Activated CD4-positive, alpha-beta T cell treated with anti-CD3 and anti-CD28 coated beads, Interleukin-2, amount 50 U/mL, for 24 hours (primary cell): ENCODE measurements around the gene DNAJB7.
"Not testable (repeated sequence)": the region's sequence is repeated elsewhere in the genome, so short reads cannot be mapped to it uniquely, and the experiment has no call there.

Experiments used
- DNase-seq, 2 donors: peaks; one replicate each; pipeline ENCODE4 v3.0.0-alpha.2; 2020; ENCODE audit warnings: low read depth in 1 of 2, low spot score in 1 of 2

Gene DNAJB7

DNA sequence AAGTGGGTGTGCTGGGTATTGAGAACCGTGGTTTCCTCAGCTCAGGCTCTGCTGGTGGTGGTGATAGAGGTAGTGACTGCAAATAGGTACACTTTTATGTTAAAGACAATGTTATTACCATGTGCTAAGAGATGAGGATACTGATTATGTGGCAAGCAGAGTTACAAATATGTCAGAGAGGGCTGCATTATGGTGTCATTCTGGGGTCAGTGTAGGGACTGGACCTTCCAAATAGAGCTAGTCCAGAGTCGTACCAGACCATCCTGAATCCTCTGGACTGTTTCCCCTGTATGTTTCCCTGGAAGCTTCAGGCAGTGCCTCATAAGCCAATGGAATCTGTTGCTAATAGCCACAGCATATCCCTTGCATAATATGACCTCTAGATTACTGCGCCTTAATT, at the start of gene DNAJB7:
TSS of gene DNAJB7 (minus strand) at position 101 of the 400 bp plus-strand sequence. CDS start 119 bp downstream, outside the sequence.
- no peak for DNase-seq

DNA sequence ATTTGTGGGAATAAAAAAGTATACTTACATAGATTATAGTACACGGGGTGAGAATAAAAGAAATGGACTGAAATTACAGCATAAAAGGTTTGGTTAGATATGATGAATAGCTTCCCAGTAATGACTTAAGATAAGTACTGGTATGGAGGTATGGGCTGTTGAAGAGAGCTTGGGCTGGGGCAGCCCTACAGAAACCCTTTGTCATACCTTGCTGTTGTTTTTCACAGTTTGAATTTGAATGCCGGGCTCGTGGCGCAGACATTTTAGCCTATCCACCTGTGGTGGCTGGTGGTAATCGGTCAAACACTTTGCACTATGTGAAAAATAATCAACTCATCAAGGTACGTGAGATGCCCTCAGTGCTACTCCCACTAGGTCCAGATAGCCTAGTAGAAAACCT, 47.0 kb upstream of the DNAJB7 start:
- no peak for DNase-seq

- no peak for DNase-seq
Observed at GRCh38 chr22:40904101-40904500, 42.2 kb upstream of the DNAJB7 start.

- peak in 1 of 2 donors; percentile 28 for DNase-seq
Observed at GRCh38 chr22:40898850-40899357, 37.0 kb upstream of the DNAJB7 start.

DNA sequence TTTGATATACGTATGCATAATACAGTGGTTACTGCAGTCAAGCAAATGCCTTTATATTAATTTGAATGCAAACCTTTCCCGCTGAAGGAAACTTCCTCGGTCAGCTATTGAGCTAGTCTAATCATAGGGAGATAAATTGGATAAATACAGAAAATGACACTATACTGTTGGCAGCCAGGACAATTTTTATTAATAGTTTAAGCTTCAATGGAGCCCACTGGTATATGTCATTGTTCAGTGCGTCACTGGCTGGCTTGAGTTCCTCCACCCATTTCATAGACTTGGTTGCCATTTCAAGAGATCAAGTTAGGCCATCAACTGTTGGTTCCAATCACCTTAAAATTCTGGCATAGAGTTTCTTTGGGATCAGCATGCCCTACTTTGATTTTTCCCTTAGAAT, 32.5 kb upstream of the DNAJB7 start:
- no peak for DNase-seq

GRCh38 chr22:40890881-40891280, 29.0 kb upstream of the DNAJB7 start:
- no peak for DNase-seq

DNA sequence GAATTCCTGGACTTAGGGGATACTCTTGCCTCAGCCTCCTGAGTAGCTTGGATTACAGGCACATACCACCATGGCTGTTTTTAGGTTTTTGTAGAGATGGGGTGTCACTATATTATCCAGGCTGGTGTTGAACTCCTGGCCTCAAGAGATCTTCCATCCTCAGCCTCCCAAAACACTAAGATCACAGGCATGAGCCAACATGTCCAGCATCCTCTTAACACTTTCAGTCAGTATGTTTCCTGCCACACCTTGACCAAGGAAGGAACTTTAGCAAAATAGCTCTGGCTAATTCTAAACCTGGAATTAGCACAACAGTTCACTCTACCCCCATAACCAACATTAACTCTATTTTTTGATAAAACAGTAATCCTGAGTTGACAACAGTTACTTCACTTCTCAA, 27.2 kb upstream of the DNAJB7 start:
- DNase-seq: no peak

GRCh38 chr22:40878922-40879321, 17.0 kb upstream of the DNAJB7 start:
- DNase-seq: no peak

DNA sequence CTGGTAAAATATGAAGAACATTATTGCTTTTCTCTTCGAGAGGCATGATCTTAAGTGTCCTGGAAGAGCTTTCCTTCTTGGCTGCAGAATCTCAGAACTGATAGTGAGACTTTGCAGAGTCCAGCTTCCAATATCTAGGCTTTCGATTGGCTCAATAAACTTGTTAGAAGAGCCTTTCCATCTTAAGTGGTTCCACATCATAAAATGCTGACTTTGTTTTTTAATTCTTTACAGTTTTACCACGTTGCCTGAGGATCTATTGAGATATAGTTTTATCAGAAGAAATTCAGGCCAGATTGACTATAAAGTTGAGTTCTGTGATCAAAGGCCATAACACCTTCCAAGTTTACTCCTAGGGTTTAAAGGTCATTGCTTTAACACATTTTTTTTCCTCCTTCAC, 15.6 kb upstream of the DNAJB7 start:
- DNase-seq: no peak

- no peak for DNase-seq
Observed at GRCh38 chr22:40876907-40877306, 15.0 kb upstream of the DNAJB7 start.

DNA sequence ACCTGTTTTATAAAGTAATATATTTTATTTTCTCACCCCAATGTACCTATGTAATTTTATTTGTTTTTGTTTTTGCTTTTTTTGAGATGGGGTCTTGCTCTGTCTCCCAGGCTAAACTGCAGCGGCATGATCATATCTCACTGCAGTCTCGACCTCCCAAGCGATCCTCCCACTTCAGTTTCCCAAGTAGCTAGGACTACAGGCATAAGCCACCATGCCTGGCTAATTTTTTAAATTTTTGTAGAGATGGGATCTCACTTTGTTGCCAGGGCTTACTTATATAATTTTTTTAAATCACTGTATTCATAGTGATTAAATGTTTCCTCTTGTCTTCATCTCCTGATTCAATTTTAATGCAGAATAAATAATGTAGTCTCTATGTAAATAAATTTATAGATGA, 13.2 kb upstream of the DNAJB7 start:
- no peak for DNase-seq

DNA sequence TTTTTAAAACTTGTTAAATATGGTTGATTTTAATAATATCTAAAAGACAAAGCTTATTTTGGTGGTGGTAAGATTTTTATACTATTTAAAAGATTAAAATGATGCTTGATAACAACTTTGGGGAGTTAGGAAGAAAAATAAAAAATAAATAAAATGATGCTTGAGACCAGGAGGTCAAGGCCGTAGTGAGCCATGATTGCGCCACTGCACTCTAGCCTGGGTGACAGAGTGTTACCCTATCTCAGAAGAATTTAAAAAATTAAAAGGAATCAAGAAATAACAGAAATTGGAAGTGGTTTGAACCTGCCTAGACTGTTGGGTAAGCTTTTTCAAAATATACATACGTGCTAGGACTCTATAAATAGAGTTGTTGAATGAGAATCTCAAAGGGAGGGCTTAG, 12.1 kb upstream of the DNAJB7 start:
- no peak for DNase-seq

GRCh38 chr22:40868379-40868778, 6.5 kb upstream of the DNAJB7 start:
- not testable (repeated sequence) for DNase-seq

GRCh38 chr22:40867109-40867508, 5.2 kb upstream of the DNAJB7 start:
- DNase-seq: no peak

DNA sequence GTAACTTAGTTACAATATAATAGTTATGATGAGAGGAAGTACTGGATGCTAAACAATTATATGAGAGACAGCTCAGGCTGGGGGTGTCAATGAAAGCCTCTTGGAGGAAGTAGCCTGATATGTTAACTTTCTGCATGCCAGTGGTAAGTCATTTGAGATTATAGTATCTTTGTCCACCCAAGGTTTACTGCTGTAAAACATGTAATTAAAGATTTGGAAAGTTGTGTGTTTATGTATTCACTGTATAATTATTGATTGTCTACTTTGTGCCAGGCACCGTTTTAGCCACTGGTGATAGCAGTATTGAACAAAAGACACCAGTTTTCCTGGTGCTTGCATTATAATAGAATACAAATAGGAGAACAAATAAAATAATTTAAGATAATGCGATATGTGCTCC, 624 bp upstream of the DNAJB7 start:
- no peak for DNase-seq

DNA sequence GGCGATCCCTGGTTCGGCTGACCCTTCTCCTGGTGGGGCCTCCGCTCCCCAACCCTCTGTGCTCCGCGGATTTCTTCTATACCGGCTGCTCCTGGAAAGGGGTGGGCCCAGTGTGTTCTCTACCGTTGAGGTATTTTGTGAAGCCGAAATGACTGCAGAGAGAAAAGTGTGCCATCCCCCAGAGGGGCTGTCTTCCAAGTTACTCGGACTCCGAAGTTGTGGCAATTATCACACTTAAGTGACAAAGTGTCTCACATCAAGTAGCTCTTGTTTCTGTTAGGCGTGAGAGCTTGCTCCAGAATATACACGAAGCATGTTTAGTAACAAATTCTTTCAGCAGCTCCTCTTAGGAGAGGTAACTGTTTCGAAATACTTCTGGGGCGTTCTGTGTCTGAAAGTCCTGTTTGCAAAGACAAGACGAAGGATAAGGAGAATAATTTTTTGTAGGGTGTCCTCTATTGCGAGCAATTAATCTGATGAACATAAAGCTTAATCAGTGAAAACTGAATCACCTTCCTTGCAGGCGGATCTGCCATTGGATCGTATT, 4.5 kb downstream of the DNAJB7 start:
- no peak for DNase-seq

DNA sequence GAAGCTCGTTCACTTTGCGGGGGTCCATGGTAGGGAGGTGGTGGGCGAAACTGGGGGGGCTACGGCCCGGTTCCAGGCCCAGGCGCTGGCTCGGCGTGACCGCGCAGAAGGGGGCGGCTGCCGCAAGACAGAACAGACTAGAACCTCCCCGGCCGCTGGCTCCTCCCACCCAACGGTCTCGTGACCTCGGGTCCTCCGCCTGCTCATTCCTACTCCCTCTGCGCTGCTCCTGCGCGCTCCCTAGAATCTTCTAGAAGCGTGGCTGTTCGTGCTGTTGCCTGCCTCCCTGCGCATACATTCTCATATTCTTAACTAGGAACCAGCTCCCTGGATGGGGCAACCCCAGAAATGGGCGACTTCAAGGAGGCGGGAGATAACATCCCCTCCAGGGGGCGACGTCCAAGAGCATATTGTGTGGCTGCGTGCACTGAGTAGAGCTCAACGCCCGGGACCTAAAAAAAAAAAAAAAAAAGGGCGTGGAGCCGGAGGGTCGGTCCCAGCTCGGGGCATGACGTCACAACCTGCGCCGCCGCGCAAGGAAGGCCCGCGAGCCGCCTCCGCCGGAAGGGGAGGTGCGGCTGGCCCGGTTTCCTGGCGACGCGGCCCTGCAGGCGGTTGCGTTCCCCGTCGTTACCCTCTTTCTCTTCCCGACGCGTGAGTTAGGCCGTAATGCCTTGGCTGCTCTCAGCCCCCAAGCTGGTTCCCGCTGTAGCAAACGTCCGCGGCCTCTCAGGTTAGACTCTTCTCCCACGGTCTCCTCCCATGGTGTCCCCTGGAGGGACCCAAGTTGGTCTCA, 5.2 kb downstream of the DNAJB7 start, which contains the start of the genes ST13 and XPNPEP3:
TSS of gene ST13 (minus strand) at position 127 of the 796 bp plus-strand sequence. CDS start at position 28, 99 bp downstream.
TSS of gene XPNPEP3 (plus strand) at position 636 of the 796 bp plus-strand sequence. CDS start at position 670, 34 bp downstream.
- peak; percentile 95 to 97 for DNase-seq

DNA sequence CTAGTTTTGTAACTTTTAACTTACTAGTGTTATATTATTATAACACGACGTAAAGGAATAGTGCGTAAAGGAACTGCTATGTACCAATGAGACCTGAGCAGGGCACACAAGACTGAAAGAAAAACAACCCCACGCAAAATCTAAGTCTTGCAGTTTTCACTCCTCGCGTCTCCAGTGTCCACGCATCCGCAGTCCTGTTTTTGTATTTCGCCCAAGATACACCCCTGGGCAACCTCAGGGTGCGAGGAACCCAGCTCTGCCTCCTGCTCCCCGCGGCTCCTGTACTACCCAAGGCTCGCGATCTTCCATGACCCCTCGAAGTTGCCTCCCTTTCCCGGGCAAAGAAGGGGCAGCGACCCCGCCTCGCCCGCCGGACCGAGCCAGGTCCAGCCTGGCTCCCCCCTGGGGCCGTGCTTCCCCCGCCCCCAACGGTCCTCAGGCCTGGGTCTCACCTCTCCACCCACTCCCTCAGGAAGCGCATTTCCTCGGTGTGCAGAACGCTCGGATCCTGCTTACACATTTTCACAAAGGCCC, 5.9 kb downstream of the DNAJB7 start:
- DNase-seq: peak in 1 of 2 donors; percentile 24

GRCh38 chr22:40855071-40855978, 6.6 kb downstream of the DNAJB7 start:
- DNase-seq: no peak

DNA sequence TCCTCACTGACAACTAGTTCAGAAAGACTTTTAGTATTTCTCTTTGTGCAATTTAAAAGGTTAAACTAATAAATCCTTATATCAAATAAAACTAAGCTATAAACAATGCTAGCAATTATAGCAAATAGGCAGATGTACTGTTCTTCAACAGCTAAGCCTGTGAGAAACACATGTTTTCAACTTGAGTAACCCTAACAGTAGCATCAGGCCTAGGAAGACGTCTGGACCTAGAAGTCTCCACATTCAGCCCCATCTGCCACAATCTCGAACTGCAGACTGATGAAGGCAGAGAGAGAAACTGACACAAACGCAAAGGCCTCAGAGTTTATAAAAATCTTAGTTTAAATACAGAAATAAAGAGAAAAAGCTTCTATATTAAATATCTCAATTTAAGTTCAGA, 8.0 kb downstream of the DNAJB7 start:
- no peak for DNase-seq

DNA sequence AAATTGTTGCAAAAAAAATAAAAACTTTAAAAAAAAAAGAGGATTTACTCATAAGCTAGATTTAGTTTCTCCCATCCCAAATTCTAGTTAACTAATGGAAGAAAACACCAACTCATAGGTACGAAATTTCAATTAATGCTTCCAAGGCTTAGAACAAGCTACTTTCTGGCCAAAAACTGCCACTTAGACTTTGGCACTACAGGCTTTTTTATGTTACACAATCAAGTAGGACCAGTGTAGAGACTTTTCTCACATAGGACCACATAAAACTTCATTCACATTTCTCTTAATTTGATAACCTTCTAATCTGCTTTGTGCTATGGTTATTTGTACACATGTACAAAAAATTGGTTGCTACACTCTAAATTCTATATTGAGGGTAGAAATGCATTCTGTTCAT, 8.6 kb downstream of the DNAJB7 start:
- no peak for DNase-seq
